Heart right ventricle (tissue), 16 donors: ENCODE data around the gene DNAH6. TPM values are rescaled to one million over a fixed set of nuclear protein-coding genes. Genes with fewer than 3 reads are reported as not detected.

Experiments used
- ATAC-seq, 8 donors: fragments of 200-7000 bp; cut with Tn5 transposase; one replicate each; pipeline ENCODE4 v1.9.1; 2020; ENCODE audit warnings: mild to moderate bottlenecking in 8 of 8, moderate library complexity in 8 of 8, moderate number of reproducible peaks in 1 of 8
- DNase-seq, 2 donors: peaks; one replicate each; pipeline ENCODE4 v3.0.0-alpha.2; 2020
- H3K27ac ChIP-seq, 10 donors: fragments of 200-600 bp; sonication (generic) in 2 of 10; one replicate each; pipeline versions ENCODE4 v1.5.0 to v1.8.0; 2020 to 2022; ENCODE audit warnings: mild to moderate bottlenecking in 3 of 10
- H3K27me3 ChIP-seq, 7 donors: fragments of 200-600 bp; one replicate each; pipeline ENCODE4 v1.8.0; 2021 to 2022; ENCODE audit warnings: mild to moderate bottlenecking in 2 of 7
- H3K36me3 ChIP-seq, 9 donors: fragments of 200-600 bp; sonication (generic) in 1 of 9; one replicate each; pipeline versions ENCODE4 v1.5.0 to v1.8.0; 2020 to 2022; ENCODE audit warnings: mild to moderate bottlenecking in 2 of 9
- H3K4me1 ChIP-seq, 9 donors: fragments of 200-600 bp; sonication (generic) in 1 of 9; one replicate each; pipeline versions ENCODE4 v1.5.0 to v1.8.0; 2020 to 2022; ENCODE audit warnings: mild to moderate bottlenecking in 4 of 9
- H3K4me3 ChIP-seq, 10 donors: fragments of 200-600 bp; sonication (generic) in 2 of 10; one replicate each; pipeline versions ENCODE4 v1.5.0 to v1.8.0; 2020 to 2022; ENCODE audit warnings: mild to moderate bottlenecking in 7 of 10, moderate library complexity in 2 of 10
- H3K9me3 ChIP-seq, 11 donors: fragments of 200-600 bp in 10 of 11; sonication (generic) in 2 of 11; one replicate each; pipeline versions ENCODE4 v1.5.0 to v1.8.0; 2013 to 2022; ENCODE audit warnings: mild to moderate bottlenecking in 2 of 11, control low read depth in 1 of 11, moderate library complexity in 1 of 11
- WGBS, 2 donors: extraction: QIAGEN DNeasy Blood & Tissue Kit; methylation state at CpG; one replicate each; pipeline ENCODE4 v1.1.7; 2013; ENCODE audit warnings: inconsistent platforms in 1 of 2; 5-methylcytosine and 5-hydroxymethylcytosine counted together
- intact Hi-C, 10 donors: fragments of 100-400 bp; cut with DNase I; formaldehyde crosslinking; loops; one replicate each; pipeline versions ENCODE4 v1.11.1 to v1.14.2; 2022
- polyA plus RNA-seq, 2 donors: library from polyadenylated mRNA; stranded (reverse); fragments of 200-250 nt; gene quantifications; one replicate each; pipeline ENCODE4 v1.2.3, GENCODE V29; 2013
- total RNA-seq, 10 donors: library from RNA; stranded (reverse); fragmentation: NEBNext Ultra II Directional in 3 of 10; extraction: Animal tissue kit (Norgen Biotek cat#: 25700) in 3 of 10; gene quantifications; one replicate each; pipeline versions ENCODE4 v1.2.1 to v1.2.4, GENCODE V29; 2021 to 2023
- TF ChIP-seq, protein P1 (sequence below), 9 donors: fragments of 200-600 bp; sonication (generic) in 2 of 9; IDR thresholded peaks; one replicate each; pipeline versions ENCODE4 v1.5.0 to v1.8.0; 2021 to 2022; ENCODE audit warnings: antibody characterized with exemption in 9 of 9, mild to moderate bottlenecking in 5 of 9, moderate library complexity in 1 of 9
- donor health status: Arrhythmogenic right ventricular cardiomyopathy.
- donor health status: ischemic (EF 13 %, LVEDD 7.1; RV severe dilation, severe dysfunction).
- donor health status: healthy with polysubstance abuse.
- donor health status: DM: no; HTN: yes; CAD: no.
- donor health status: DM: no; HTN: no; CAD: no.
- donor health status: ischemic (EF 25% LVEDD 6.9; RV normal size, moderate dysfunction).
- donor health status: ischemic (EF 25% LVEDD 5.7; RV mildly dilated, moderate dysfunction).
- donor health status: healthy.
- donor health status: DM: yes; HTN: yes; CAD: no.
- donor health status: Ischemic cardiomyopathy.
- donor health status: ischemic (EF 35%, LVEDD 5.7; RV mildly dilated, moderate dysfunction).
- donor health status: nonischemic (EF 11% LVEDD 7.7; RV severe dilation, severe dysfunction).
- donor health status: DM: yes; HTN: yes; CAD: no.
- donor health status: PGD.
- donor health status: ischemic (EF 29% LVEDD 5.4; RV normal size, mild dysfunction).
- donor health status: nonischemic (EF 23%, LVEDD 6.1; RV moderate dilation, normal function).

The DNAH6 gene
- total and polyA plus RNA-seq, 12 donors: 0.03 to 0.49 (median 0.23) TPM; not detected in 1

DNA sequence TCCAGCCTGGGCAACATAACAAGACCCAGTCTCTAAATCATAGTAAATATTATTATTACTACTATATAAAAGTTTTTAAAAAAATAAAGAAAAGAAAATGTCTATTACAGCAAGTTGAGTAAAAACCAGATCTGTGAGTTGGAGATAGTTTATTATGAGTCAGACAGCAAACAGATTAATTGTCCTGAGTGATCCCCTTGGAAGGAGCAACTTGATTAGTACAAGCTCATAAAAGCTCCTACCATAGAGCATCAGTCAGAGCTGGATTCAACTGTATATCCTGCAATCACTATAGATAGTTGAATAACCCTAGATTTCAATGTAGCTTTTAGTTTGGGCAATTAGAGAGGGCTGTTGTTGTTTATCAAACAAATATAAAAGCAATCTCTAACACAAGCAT lies 280.5 kb downstream of the DNAH6 start:
- intact Hi-C loops: no loop called here
- no peaks in the 10 kb centered on the region for H3K36me3 ChIP-seq
- no peaks in the 10 kb centered on the region for H3K27me3 ChIP-seq
- DNase-seq (no peak), ATAC-seq (no peak)
- H3K9me3 ChIP-seq: peaks cover 0 to 7% (median 0%) of the 10 kb centered on the region in 11 donors
- no peak overlapping the region for H3K27ac ChIP-seq
- H3K4me3 ChIP-seq: no peak overlapping the region
- TF ChIP-seq, protein P1, sequence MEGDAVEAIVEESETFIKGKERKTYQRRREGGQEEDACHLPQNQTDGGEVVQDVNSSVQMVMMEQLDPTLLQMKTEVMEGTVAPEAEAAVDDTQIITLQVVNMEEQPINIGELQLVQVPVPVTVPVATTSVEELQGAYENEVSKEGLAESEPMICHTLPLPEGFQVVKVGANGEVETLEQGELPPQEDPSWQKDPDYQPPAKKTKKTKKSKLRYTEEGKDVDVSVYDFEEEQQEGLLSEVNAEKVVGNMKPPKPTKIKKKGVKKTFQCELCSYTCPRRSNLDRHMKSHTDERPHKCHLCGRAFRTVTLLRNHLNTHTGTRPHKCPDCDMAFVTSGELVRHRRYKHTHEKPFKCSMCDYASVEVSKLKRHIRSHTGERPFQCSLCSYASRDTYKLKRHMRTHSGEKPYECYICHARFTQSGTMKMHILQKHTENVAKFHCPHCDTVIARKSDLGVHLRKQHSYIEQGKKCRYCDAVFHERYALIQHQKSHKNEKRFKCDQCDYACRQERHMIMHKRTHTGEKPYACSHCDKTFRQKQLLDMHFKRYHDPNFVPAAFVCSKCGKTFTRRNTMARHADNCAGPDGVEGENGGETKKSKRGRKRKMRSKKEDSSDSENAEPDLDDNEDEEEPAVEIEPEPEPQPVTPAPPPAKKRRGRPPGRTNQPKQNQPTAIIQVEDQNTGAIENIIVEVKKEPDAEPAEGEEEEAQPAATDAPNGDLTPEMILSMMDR (IDR thresholded peaks at IDR 0.05): no peak
- no peaks in the 10 kb centered on the region for H3K4me1 ChIP-seq

DNA sequence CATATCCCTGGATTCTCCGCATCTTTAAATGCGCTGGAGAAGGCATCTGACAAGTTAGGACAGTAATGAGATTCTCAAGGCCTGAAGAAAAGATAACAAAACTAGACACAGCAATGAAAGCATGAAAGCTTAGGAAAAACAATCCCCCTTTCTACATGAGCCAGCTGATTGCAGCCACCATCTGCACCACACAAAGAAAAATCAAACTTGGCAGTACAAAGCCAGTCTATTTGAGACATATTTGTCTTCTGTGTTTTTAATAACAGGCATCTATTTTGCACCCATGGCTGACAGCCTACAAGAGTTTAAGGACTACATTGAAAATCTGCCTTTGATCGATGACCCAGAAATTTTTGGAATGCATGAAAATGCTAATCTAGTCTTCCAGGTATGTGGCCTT lies 281.0 kb downstream of the DNAH6 start:
- WGBS, 2 donors: 74 to 80% methylated on average over 3 of the region's 3 CpGs
- TF ChIP-seq, protein P1 (IDR thresholded peaks at IDR 0.05): no peak
- H3K36me3 ChIP-seq: no peaks in the 10 kb centered on the region
- DNase-seq (no peak), ATAC-seq (no peak)
- no peaks in the 10 kb centered on the region for H3K27me3 ChIP-seq
- H3K9me3 ChIP-seq: peaks cover 0 to 12% (median 0%) of the 10 kb centered on the region in 11 donors
- no peak overlapping the region for H3K4me3 ChIP-seq
- H3K27ac ChIP-seq: no peak overlapping the region
- intact Hi-C loops: no loop called here
- no peaks in the 10 kb centered on the region for H3K4me1 ChIP-seq

DNA sequence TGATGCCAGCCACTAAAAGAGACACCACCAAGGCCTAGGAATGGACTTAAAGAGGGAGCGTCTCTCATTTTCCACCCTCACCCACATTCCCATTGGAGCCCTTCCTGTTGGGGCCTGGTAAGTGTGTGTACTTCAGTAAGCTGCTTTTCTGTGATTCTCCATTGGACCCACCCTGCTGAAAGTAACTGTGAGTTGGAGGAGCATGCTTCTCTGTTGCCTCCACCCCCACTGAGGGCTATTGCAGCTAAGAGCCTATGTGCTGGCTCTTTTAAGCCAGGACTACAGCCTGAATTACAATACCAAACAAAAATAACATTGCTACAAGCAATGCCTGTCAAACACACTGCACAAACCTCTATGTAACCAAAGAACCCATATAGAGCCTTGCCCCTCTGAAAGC lies 283.5 kb downstream of the DNAH6 start:
- H3K27me3 ChIP-seq: no peaks in the 10 kb centered on the region
- H3K36me3 ChIP-seq: no peaks in the 10 kb centered on the region
- H3K4me1 ChIP-seq: no peaks in the 10 kb centered on the region
- ATAC-seq (no peak), DNase-seq (no peak)
- H3K9me3 ChIP-seq: peaks cover 0 to 12% (median 0%) of the 10 kb centered on the region in 11 donors
- H3K4me3 ChIP-seq: no peak overlapping the region
- H3K27ac ChIP-seq: no peak overlapping the region
- WGBS, 2 donors: 83 to 98% methylated on average over 1 of the region's 1 CpG
- intact Hi-C loops: no loop called here
- TF ChIP-seq, protein P1 (IDR thresholded peaks at IDR 0.05): no peak

DNA sequence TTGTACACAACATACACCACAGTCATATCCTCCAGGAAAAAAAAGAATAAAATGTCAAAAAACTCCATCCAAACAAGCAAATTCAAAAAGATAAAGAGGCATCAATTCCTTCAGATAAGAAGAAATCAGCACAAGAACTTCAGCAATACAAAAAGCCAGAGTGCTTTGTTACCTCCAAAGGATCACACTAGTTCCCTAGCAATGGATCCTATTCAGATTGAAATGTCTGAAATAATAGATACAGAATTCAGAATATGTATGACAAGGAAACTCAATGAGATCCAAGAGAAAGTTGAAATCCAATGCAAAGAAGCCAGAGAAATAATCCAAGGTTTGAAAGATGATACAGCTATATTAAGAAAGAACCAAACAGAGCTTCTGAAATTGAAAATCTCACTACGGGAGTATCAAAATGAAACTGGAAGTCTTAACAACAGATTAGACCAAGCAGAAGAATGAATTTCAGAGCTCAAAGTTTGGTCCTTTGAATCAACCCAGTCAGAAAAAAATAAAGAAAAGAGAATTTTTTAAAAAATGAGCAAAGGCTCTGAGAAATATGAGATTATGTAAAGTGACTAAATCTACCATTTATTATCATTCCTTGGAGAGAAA lies 284.0 kb downstream of the DNAH6 start:
- H3K4me1 ChIP-seq: peaks cover 0 to 1% (median 0%) of the 10 kb centered on the region in 9 donors
- WGBS, 2 donors: 75 to 82% methylated on average over 1 of the region's 1 CpG
- H3K27me3 ChIP-seq: no peaks in the 10 kb centered on the region
- peaks cover 0 to 12% (median 0%) of the 10 kb centered on the region in 11 donors for H3K9me3 ChIP-seq
- no peak overlapping the region for H3K4me3 ChIP-seq
- ATAC-seq (no peak), DNase-seq (no peak)
- intact Hi-C loops: no loop called here
- no peaks in the 10 kb centered on the region for H3K36me3 ChIP-seq
- TF ChIP-seq, protein P1 (IDR thresholded peaks at IDR 0.05): no peak
- no peak overlapping the region for H3K27ac ChIP-seq
